Heart right ventricle (tissue), 16 donors: ENCODE measurements around the gene MED20. TPM values are rescaled to one million over a fixed set of nuclear protein-coding genes. Genes with fewer than 3 reads are reported as not detected.

Source experiments
- ATAC-seq, 8 donors: fragments of 200-7000 bp; cut with Tn5 transposase; one replicate each; pipeline ENCODE4 v1.9.1; 2020; ENCODE audit warnings: mild to moderate bottlenecking in 8 of 8, moderate library complexity in 8 of 8, moderate number of reproducible peaks in 1 of 8
- DNase-seq, 2 donors: peaks; one replicate each; pipeline ENCODE4 v3.0.0-alpha.2; 2020
- H3K27ac ChIP-seq, 10 donors: fragments of 200-600 bp; sonication (generic) in 2 of 10; one replicate each; pipeline versions ENCODE4 v1.5.0 to v1.8.0; 2020 to 2022; ENCODE audit warnings: mild to moderate bottlenecking in 3 of 10
- H3K27me3 ChIP-seq, 7 donors: fragments of 200-600 bp; one replicate each; pipeline ENCODE4 v1.8.0; 2021 to 2022; ENCODE audit warnings: mild to moderate bottlenecking in 2 of 7
- H3K36me3 ChIP-seq, 9 donors: fragments of 200-600 bp; sonication (generic) in 1 of 9; one replicate each; pipeline versions ENCODE4 v1.5.0 to v1.8.0; 2020 to 2022; ENCODE audit warnings: mild to moderate bottlenecking in 2 of 9
- H3K4me1 ChIP-seq, 9 donors: fragments of 200-600 bp; sonication (generic) in 1 of 9; one replicate each; pipeline versions ENCODE4 v1.5.0 to v1.8.0; 2020 to 2022; ENCODE audit warnings: mild to moderate bottlenecking in 4 of 9
- H3K4me3 ChIP-seq, 10 donors: fragments of 200-600 bp; sonication (generic) in 2 of 10; one replicate each; pipeline versions ENCODE4 v1.5.0 to v1.8.0; 2020 to 2022; ENCODE audit warnings: mild to moderate bottlenecking in 7 of 10, moderate library complexity in 2 of 10
- H3K9me3 ChIP-seq, 11 donors: fragments of 200-600 bp in 10 of 11; sonication (generic) in 2 of 11; one replicate each; pipeline versions ENCODE4 v1.5.0 to v1.8.0; 2013 to 2022; ENCODE audit warnings: mild to moderate bottlenecking in 2 of 11, control low read depth in 1 of 11, moderate library complexity in 1 of 11
- WGBS, 2 donors: extraction: QIAGEN DNeasy Blood & Tissue Kit; methylation state at CpG; one replicate each; pipeline ENCODE4 v1.1.7; 2013; ENCODE audit warnings: inconsistent platforms in 1 of 2; 5-methylcytosine and 5-hydroxymethylcytosine counted together
- intact Hi-C, 10 donors: fragments of 100-400 bp; cut with DNase I; formaldehyde crosslinking; loops; one replicate each; pipeline versions ENCODE4 v1.11.1 to v1.14.2; 2022
- polyA plus RNA-seq, 2 donors: library from polyadenylated mRNA; stranded (reverse); fragments of 200-250 nt; gene quantifications; one replicate each; pipeline ENCODE4 v1.2.3, GENCODE V29; 2013
- total RNA-seq, 10 donors: library from RNA; stranded (reverse); fragmentation: NEBNext Ultra II Directional in 3 of 10; extraction: Animal tissue kit (Norgen Biotek cat#: 25700) in 3 of 10; gene quantifications; one replicate each; pipeline versions ENCODE4 v1.2.1 to v1.2.4, GENCODE V29; 2021 to 2023
- TF ChIP-seq, protein P1 (sequence below), 9 donors: fragments of 200-600 bp; sonication (generic) in 2 of 9; IDR thresholded peaks; one replicate each; pipeline versions ENCODE4 v1.5.0 to v1.8.0; 2021 to 2022; ENCODE audit warnings: antibody characterized with exemption in 9 of 9, mild to moderate bottlenecking in 5 of 9, moderate library complexity in 1 of 9
- donor health status: Arrhythmogenic right ventricular cardiomyopathy.
- donor health status: ischemic (EF 13 %, LVEDD 7.1; RV severe dilation, severe dysfunction).
- donor health status: healthy with polysubstance abuse.
- donor health status: DM: no; HTN: yes; CAD: no.
- donor health status: DM: no; HTN: no; CAD: no.
- donor health status: ischemic (EF 25% LVEDD 6.9; RV normal size, moderate dysfunction).
- donor health status: ischemic (EF 25% LVEDD 5.7; RV mildly dilated, moderate dysfunction).
- donor health status: healthy.
- donor health status: DM: yes; HTN: yes; CAD: no.
- donor health status: Ischemic cardiomyopathy.
- donor health status: ischemic (EF 35%, LVEDD 5.7; RV mildly dilated, moderate dysfunction).
- donor health status: nonischemic (EF 11% LVEDD 7.7; RV severe dilation, severe dysfunction).
- donor health status: DM: yes; HTN: yes; CAD: no.
- donor health status: PGD.
- donor health status: ischemic (EF 29% LVEDD 5.4; RV normal size, mild dysfunction).
- donor health status: nonischemic (EF 23%, LVEDD 6.1; RV moderate dilation, normal function).

The MED20 gene
- total and polyA plus RNA-seq, 12 donors: 11.0 to 21.5 (median 16.2) TPM

DNA sequence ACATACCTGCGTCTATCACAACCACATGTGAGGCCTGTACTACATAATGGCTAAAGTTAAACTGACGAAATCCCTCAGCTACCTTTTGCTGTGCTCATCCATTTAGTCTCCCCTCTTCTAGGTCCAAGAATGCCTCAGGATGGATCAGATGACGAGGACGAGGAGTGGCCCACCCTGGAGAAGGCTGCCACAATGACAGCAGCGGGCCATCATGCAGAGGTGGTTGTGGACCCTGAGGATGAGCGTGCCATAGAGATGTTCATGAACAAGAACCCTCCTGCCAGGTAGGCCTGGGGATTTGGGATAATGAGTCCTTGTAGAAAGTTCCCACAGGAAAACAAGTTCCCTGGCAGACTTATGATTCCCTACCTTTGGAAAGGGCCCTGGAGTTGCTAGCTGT lies 6.3 kb upstream of the MED20 start:
- DNase-seq (no peak), ATAC-seq (no peak)
- no peak overlapping the region for H3K27ac ChIP-seq
- WGBS, 2 donors: 94% methylated on average over 6 of the region's 6 CpGs
- intact Hi-C loops: no loop called here
- no peaks in the 10 kb centered on the region for H3K9me3 ChIP-seq
- no peaks in the 10 kb centered on the region for H3K27me3 ChIP-seq
- peaks cover 0 to 68% (median 35%) of the 10 kb centered on the region in 9 donors for H3K36me3 ChIP-seq
- TF ChIP-seq, protein P1, sequence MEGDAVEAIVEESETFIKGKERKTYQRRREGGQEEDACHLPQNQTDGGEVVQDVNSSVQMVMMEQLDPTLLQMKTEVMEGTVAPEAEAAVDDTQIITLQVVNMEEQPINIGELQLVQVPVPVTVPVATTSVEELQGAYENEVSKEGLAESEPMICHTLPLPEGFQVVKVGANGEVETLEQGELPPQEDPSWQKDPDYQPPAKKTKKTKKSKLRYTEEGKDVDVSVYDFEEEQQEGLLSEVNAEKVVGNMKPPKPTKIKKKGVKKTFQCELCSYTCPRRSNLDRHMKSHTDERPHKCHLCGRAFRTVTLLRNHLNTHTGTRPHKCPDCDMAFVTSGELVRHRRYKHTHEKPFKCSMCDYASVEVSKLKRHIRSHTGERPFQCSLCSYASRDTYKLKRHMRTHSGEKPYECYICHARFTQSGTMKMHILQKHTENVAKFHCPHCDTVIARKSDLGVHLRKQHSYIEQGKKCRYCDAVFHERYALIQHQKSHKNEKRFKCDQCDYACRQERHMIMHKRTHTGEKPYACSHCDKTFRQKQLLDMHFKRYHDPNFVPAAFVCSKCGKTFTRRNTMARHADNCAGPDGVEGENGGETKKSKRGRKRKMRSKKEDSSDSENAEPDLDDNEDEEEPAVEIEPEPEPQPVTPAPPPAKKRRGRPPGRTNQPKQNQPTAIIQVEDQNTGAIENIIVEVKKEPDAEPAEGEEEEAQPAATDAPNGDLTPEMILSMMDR (IDR thresholded peaks at IDR 0.05): no peak
- peaks cover 0 to 15% (median 11%) of the 10 kb centered on the region in 9 donors for H3K4me1 ChIP-seq
- H3K4me3 ChIP-seq: no peak overlapping the region

DNA sequence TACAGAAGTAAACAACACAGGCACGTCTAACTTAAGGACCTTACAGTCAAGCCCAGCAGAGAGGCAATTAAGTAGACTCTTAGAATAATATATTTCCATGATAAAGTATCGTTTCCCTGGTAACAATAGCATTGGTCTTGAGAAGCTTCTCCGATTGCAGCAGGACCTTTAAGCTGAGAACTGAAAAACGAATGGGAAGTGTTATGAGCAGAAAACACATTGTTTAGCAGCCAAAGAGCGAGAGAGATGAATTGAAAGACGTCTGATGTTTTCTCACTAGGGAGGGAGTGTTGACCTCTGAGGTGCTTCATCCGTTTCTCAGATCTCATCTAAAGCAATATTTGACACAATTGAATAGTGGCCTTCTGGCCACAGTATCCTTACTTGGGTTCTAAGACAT lies 1.2 kb upstream of the MED20 start:
- intact Hi-C loops: loop anchor here in 7 of 10 donors (5.0 kb wide), 4 partner anchors 120 to 135 kb away; partner anchors contain the start of gene TOMM6 (in 3 of the 7)
- H3K27ac ChIP-seq: peak overlapping the region in 4 of 10 donors; percentile 95 to 99 (median 97)

DNA sequence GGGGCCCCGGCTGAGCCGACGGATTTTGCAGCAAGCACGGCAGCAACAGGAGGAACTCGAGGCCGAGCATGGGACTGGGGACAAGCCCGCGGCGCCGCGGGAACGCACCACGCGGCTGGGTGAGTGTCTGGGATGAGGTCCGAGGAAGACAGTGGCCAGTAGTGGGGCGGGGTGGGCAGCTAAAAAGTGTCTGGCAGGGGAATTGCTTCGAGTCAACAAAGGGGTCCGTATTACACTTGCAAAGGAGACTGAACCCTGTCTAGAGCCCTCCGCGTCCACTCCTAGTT lies 716 bp upstream of the MED20 start:
- H3K4me1 ChIP-seq: peaks cover 0 to 50% (median 33%) of the 10 kb centered on the region in 9 donors

More for the DNA sequence above, 1.2 kb upstream of the MED20 start:
- Histone ChIP-seq H3K4me1 (peaks cover 0 to 47% (median 33%) of the 10 kb centered on the region in 9 donors), H3K27me3 (no peaks in the 10 kb centered on the region), H3K4me3 (peak overlapping the region; percentile 57 to 91 (median 76)), H3K36me3 (peaks cover 0 to 23% (median 0%) of the 10 kb centered on the region in 9 donors), H3K9me3 (no peaks in the 10 kb centered on the region)
- WGBS, 2 donors: 7 to 8% methylated on average over 7 of the region's 7 CpGs
- no peak for ATAC-seq
- DNase-seq: no peak
- TF ChIP-seq, protein P1 (IDR thresholded peaks at IDR 0.05): no peak

DNA sequence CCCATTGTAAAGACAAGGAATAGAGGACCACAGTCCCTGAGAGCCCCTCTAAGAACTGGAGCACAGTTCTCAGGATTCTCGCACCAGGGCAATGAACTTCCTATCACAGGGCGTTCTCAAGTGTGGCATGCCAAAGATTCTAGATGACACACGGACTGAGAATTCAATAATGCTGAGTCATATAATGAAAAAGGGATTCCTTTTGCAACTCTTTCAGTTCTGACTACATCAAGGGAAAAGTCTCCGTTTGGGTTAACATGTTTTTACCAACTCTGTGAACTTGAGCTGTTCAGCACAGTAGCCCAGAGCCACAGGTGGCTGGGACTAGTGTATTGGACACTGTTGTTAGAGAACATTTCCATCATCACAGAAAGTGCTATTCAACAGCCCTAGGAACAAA lies 3.4 kb downstream of the MED20 start:
- WGBS, 2 donors: 46 to 47% methylated on average over 4 of the region's 4 CpGs
- Histone ChIP-seq H3K27me3 (no peaks in the 10 kb centered on the region), H3K4me1 (peaks cover 0 to 48% (median 27%) of the 10 kb centered on the region in 9 donors), H3K9me3 (no peaks in the 10 kb centered on the region), H3K36me3 (peaks cover 0 to 52% (median 27%) of the 10 kb centered on the region in 9 donors), H3K27ac (peak overlapping the region in 3 of 10 donors; percentile 10 to 58 (median 36)), H3K4me3 (no peak overlapping the region)
- no peak for DNase-seq
- TF ChIP-seq, protein P1 (IDR thresholded peaks at IDR 0.05): no peak
- intact Hi-C loops: no loop called here
- no peak for ATAC-seq

More for the DNA sequence above, 716 bp upstream of the MED20 start:
- Histone ChIP-seq H3K9me3 (no peaks in the 10 kb centered on the region), H3K4me3 (peak overlapping the region; percentile 57 to 91 (median 76)), H3K27ac (peak overlapping the region in 9 of 10 donors; percentile 92 to 99 (median 98)), H3K27me3 (no peaks in the 10 kb centered on the region), H3K36me3 (peaks cover 0 to 23% (median 0%) of the 10 kb centered on the region in 9 donors)
- 0% methylated on average over 20 of the region's 20 CpGs for WGBS, 2 donors
- TF ChIP-seq, protein P1 (IDR thresholded peaks at IDR 0.05): no peak
- DNase-seq (no peak), ATAC-seq (peak in 5 of 8 donors; percentile 6 to 24 (median 18))
- intact Hi-C loops: loop anchor here in 8 of 10 donors (1.0 to 5.0 kb wide), 8 partner anchors 15 to 135 kb away; partner anchors contain the start of genes TOMM6 (in 7 of the 8) and USP49 (in 1 of the 8)
